ENCODE results near the gene C4A. TPM values are rescaled to one million over a fixed set of nuclear protein-coding genes. Genes with fewer than 3 reads are reported as not detected.

Gene C4A
- total and polyA plus RNA-seq, 10 of the 15 experiments (the other 5 are each of a cell fraction or from before 2014, with no cell fraction given), result 0.13 to 5.4 (median 0.88) TPM; not detected in 1

DNA sequence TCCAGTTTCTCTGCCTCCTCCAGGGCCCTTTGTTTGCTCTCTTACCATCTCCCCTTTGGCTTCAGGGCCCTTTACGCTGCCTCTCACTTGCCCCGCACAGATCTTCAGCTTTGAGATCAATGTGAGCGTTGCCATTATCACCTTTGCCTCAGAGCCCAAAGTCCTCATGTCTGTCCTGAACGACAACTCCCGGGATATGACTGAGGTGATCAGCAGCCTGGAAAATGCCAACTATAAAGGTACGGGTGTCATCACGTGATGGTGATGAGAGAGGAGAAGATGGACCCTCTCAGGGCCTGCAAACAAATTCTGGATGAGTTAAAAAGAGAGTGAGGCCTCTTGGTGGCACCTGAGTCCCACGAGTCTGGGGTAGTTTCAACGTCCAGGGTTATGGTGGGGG is 46.0 kb upstream of the C4A start:
- no peak for FAIRE-seq
- H2AFZ ChIP-seq (ENCODE audit: control insufficient read depth, low read depth, low read length), result no peak overlapping the region
- H3K9ac ChIP-seq (ENCODE audit: control insufficient read depth, insufficient read depth, low read length), result no peak overlapping the region
- intact Hi-C loops (cut with micrococcal nuclease; ENCODE audit: unreplicated experiment), result no loop called here
- SMC1A ChIA-PET (ENCODE audit: uncharacterized antibody, unreplicated experiment), result interaction anchor here (0.7 to 1.1 kb wide), 2 partner anchors 10 to 113 kb away, joined by 3 to 5 read pairs; no protein-coding TSS in a partner anchor
- no peaks in the 10 kb centered on the region for H3K36me3 ChIP-seq (ENCODE audit: control insufficient read depth in 2 of 2, insufficient read depth in 2 of 2, low read length in 1 of 2)
- no peak overlapping the region for H3K4me3 ChIP-seq
- 35% methylated on average over 9 of the region's 9 CpGs for WGBS (ENCODE audit: insufficient coverage, insufficient replicate concordance, low lambda C conversion rate, missing lambda C conversion rate)
- no peaks in the 10 kb centered on the region for H3K9me3 ChIP-seq (replicated peaks; ENCODE audit: control insufficient read depth, insufficient read depth, low read length)
- H3K27me3 ChIP-seq (replicated peaks in 1 of 2; ENCODE audit: control insufficient read depth in 2 of 2, insufficient read depth in 2 of 2, low read length in 1 of 2), result peaks cover 0 to 2% of the 10 kb centered on the region in 2 experiments; a peak in 2 of 4 replicates
- CTCF ChIA-PET, result interaction anchor here (0.7 to 1.0 kb wide), 2 partner anchors 10 to 24 kb away, joined by 3 read pairs; no protein-coding TSS in a partner anchor
- no peak overlapping the region for H3K27ac ChIP-seq (ENCODE audit: control insufficient read depth, insufficient read depth)
- RAD21 ChIA-PET (ENCODE audit: unreplicated experiment), result no interaction called here
- in situ Hi-C loops (cut with MboI), result no loop called here
- no peak for DNase-seq (ENCODE audit: low read depth, low spot score)
- no TSS peak for BruUV-seq (replicated peaks)
- no peak for ATAC-seq
- H3K4me2 ChIP-seq (ENCODE audit: control insufficient read depth, insufficient read depth), result no peak overlapping the region
- H4K20me1 ChIP-seq (ENCODE audit: control insufficient read depth, insufficient read depth), result no peaks in the 10 kb centered on the region
- POLR2A ChIA-PET, result no interaction called here
- H3K4me1 ChIP-seq (ENCODE audit: control insufficient read depth, insufficient read depth, low read length), result no peaks in the 10 kb centered on the region
- no peaks in the 10 kb centered on the region for H3K79me2 ChIP-seq (ENCODE audit: control insufficient read depth, insufficient read depth, low read length)
- TF ChIP-seq, protein P1, sequence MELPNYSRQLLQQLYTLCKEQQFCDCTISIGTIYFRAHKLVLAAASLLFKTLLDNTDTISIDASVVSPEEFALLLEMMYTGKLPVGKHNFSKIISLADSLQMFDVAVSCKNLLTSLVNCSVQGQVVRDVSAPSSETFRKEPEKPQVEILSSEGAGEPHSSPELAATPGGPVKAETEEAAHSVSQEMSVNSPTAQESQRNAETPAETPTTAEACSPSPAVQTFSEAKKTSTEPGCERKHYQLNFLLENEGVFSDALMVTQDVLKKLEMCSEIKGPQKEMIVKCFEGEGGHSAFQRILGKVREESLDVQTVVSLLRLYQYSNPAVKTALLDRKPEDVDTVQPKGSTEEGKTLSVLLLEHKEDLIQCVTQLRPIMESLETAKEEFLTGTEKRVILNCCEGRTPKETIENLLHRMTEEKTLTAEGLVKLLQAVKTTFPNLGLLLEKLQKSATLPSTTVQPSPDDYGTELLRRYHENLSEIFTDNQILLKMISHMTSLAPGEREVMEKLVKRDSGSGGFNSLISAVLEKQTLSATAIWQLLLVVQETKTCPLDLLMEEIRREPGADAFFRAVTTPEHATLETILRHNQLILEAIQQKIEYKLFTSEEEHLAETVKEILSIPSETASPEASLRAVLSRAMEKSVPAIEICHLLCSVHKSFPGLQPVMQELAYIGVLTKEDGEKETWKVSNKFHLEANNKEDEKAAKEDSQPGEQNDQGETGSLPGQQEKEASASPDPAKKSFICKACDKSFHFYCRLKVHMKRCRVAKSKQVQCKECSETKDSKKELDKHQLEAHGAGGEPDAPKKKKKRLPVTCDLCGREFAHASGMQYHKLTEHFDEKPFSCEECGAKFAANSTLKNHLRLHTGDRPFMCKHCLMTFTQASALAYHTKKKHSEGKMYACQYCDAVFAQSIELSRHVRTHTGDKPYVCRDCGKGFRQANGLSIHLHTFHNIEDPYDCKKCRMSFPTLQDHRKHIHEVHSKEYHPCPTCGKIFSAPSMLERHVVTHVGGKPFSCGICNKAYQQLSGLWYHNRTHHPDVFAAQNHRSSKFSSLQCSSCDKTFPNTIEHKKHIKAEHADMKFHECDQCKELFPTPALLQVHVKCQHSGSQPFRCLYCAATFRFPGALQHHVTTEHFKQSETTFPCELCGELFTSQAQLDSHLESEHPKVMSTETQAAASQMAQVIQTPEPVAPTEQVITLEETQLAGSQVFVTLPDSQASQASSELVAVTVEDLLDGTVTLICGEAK (IDR thresholded peaks at IDR 0.05; ENCODE audit: borderline replicate concordance), result no peak
- TF ChIP-seq, protein P2, sequence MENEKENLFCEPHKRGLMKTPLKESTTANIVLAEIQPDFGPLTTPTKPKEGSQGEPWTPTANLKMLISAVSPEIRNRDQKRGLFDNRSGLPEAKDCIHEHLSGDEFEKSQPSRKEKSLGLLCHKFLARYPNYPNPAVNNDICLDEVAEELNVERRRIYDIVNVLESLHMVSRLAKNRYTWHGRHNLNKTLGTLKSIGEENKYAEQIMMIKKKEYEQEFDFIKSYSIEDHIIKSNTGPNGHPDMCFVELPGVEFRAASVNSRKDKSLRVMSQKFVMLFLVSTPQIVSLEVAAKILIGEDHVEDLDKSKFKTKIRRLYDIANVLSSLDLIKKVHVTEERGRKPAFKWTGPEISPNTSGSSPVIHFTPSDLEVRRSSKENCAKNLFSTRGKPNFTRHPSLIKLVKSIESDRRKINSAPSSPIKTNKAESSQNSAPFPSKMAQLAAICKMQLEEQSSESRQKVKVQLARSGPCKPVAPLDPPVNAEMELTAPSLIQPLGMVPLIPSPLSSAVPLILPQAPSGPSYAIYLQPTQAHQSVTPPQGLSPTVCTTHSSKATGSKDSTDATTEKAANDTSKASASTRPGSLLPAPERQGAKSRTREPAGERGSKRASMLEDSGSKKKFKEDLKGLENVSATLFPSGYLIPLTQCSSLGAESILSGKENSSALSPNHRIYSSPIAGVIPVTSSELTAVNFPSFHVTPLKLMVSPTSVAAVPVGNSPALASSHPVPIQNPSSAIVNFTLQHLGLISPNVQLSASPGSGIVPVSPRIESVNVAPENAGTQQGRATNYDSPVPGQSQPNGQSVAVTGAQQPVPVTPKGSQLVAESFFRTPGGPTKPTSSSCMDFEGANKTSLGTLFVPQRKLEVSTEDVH (IDR thresholded peaks at IDR 0.05; ENCODE audit: low read depth, partially characterized antibody), result no peak
- TF ChIP-seq HDAC6 (IDR thresholded peaks at IDR 0.05; ENCODE audit: unreplicated experiment) (no peak), WRNIP1 (IDR thresholded peaks at IDR 0.05; ENCODE audit: borderline replicate concordance, low read depth, low read length) (no peak)
- TF ChIP-seq, protein P3, sequence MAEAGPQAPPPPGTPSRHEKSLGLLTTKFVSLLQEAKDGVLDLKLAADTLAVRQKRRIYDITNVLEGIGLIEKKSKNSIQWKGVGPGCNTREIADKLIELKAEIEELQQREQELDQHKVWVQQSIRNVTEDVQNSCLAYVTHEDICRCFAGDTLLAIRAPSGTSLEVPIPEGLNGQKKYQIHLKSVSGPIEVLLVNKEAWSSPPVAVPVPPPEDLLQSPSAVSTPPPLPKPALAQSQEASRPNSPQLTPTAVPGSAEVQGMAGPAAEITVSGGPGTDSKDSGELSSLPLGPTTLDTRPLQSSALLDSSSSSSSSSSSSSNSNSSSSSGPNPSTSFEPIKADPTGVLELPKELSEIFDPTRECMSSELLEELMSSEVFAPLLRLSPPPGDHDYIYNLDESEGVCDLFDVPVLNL (IDR thresholded peaks at IDR 0.05; ENCODE audit: low read depth, low read length), result no peak
- TF ChIP-seq, protein P4, sequence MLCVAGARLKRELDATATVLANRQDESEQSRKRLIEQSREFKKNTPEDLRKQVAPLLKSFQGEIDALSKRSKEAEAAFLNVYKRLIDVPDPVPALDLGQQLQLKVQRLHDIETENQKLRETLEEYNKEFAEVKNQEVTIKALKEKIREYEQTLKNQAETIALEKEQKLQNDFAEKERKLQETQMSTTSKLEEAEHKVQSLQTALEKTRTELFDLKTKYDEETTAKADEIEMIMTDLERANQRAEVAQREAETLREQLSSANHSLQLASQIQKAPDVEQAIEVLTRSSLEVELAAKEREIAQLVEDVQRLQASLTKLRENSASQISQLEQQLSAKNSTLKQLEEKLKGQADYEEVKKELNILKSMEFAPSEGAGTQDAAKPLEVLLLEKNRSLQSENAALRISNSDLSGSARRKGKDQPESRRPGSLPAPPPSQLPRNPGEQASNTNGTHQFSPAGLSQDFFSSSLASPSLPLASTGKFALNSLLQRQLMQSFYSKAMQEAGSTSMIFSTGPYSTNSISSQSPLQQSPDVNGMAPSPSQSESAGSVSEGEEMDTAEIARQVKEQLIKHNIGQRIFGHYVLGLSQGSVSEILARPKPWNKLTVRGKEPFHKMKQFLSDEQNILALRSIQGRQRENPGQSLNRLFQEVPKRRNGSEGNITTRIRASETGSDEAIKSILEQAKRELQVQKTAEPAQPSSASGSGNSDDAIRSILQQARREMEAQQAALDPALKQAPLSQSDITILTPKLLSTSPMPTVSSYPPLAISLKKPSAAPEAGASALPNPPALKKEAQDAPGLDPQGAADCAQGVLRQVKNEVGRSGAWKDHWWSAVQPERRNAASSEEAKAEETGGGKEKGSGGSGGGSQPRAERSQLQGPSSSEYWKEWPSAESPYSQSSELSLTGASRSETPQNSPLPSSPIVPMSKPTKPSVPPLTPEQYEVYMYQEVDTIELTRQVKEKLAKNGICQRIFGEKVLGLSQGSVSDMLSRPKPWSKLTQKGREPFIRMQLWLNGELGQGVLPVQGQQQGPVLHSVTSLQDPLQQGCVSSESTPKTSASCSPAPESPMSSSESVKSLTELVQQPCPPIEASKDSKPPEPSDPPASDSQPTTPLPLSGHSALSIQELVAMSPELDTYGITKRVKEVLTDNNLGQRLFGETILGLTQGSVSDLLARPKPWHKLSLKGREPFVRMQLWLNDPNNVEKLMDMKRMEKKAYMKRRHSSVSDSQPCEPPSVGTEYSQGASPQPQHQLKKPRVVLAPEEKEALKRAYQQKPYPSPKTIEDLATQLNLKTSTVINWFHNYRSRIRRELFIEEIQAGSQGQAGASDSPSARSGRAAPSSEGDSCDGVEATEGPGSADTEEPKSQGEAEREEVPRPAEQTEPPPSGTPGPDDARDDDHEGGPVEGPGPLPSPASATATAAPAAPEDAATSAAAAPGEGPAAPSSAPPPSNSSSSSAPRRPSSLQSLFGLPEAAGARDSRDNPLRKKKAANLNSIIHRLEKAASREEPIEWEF (IDR thresholded peaks at IDR 0.05; ENCODE audit: insufficient replicate concordance, low read depth, low read length), result no peak
- TF ChIP-seq, protein P5, sequence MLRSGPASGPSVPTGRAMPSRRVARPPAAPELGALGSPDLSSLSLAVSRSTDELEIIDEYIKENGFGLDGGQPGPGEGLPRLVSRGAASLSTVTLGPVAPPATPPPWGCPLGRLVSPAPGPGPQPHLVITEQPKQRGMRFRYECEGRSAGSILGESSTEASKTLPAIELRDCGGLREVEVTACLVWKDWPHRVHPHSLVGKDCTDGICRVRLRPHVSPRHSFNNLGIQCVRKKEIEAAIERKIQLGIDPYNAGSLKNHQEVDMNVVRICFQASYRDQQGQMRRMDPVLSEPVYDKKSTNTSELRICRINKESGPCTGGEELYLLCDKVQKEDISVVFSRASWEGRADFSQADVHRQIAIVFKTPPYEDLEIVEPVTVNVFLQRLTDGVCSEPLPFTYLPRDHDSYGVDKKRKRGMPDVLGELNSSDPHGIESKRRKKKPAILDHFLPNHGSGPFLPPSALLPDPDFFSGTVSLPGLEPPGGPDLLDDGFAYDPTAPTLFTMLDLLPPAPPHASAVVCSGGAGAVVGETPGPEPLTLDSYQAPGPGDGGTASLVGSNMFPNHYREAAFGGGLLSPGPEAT (IDR thresholded peaks at IDR 0.05; ENCODE audit: low read depth), result no peak

All from GM12878 (cell line).